HG03103 (cell line): ENCODE results near the gene KSR1.

Source experiments
- ATAC-seq: cut with Tn5 transposase; IDR thresholded peaks from one replicate; pipeline ENCODE4 v1.9.1; 2021; ENCODE audit warnings: low read depth; ENCODE audit not compliant: unreplicated experiment

KSR1 gene

GRCh38 chr17:27506348-27507218, 50.3 kb downstream of the KSR1 start:
- no peak for ATAC-seq

- no peak for ATAC-seq
These were observed 55.1 kb downstream of the KSR1 start for GRCh38 chr17:27511168-27511883.

DNA sequence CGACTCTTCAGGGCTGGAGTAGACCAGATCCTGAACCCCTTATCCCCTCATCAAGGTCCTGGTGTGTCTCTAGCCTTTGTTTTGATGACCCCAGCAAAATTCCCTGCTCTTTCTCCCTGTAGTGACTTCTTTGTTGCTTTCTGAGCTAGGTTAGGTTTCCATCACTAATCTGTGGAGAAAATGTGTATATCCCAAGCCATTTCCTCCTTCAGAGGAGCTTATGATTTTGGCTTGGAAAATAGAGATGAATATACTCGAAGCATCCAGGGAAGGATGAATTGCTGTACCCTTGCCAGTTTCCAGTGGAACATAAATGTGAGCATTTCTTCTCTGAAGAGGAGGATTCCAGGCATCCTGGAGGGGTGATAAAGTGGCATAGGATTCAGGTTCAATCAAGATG, 55.8 kb downstream of the KSR1 start:
- no peak for ATAC-seq

GRCh38 chr17:27512511-27513346, 56.5 kb downstream of the KSR1 start:
- ATAC-seq = no peak

GRCh38 chr17:27513849-27514248, 57.6 kb downstream of the KSR1 start:
- no peak for ATAC-seq

GRCh38 chr17:27514595-27515413, 58.6 kb downstream of the KSR1 start:
- ATAC-seq = no peak

DNA sequence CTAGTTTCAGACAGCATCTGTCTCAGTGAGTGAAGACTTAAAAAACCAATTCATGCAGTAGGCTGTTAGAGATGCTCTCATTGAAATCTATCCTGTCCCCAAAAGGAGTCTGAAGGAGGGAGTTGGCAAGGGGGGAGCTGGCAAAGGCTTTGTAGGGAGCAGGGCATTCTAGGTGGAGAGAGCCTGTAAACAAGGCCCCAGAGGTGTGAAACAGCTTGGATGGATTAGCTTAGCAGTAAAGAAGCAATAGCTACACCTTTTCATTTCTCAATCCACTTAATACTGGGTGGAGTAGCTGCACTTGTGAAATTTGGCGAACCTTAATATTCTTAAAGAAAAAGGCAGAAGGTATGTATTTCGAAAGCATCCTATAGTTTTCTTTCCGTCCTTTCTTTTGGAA, 61.8 kb downstream of the KSR1 start:
- ATAC-seq = no peak

- ATAC-seq = no peak
These were observed 62.6 kb downstream of the KSR1 start for GRCh38 chr17:27518545-27519521.

DNA sequence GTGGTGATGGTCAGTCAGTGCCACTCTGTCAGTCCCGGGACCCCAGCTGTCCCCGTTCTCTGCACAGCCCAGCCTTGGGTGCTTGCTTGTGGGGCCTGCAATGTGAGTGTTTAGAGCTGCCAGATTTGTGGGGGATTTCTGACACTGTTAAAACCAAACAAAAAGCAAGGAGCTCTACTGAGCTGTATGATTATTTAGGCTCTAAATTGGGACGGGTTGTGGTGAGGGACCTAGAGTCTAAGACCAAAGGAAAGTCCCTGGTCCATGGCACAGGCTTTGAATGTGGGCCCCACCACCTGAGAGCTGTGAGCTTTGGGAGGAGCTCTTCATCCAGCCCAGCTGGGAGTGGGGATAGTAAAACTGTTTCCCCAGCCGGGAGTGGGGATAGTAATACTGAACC, 63.3 kb downstream of the KSR1 start:
- no peak for ATAC-seq

- ATAC-seq = no peak
These were observed 64.4 kb downstream of the KSR1 start for GRCh38 chr17:27520491-27521185.

DNA sequence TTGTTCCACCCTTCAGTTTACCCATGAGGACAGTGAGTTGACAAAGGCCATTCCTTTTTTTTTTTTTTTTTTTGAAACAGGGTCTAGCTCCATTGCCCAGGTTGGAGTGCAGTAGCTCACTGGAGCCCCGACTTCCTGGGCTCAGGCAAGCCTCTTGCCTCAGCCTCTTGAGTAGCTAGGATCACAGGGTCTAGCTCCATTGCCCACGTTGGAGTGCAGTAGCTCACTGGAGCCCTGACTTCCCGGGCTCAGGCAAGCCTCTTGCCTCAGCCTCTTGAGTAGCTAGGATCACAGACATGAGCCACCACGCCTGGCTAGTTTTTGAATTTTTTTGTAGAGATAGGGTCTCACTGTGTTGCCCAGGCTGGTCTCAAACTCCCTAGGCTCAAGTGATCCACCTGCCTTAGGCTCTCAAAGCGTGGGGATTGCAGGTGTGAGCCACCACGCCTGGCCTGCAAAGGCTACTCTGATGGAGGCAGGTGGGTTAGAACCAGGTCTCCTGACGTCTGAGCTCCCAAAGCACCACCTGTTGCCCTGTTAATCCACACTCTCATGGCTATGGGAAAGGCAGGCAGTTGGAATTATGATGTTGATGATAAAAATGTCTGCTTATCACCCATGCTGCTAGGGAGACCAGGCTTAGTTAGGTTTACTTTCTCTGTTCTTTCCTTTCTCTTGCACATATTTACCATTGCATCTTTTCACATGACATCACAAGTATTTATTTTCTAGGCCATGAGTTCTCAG, 65.2 kb downstream of the KSR1 start:
- no peak for ATAC-seq

- ATAC-seq = no peak
These were observed 65.9 kb downstream of the KSR1 start for GRCh38 chr17:27522028-27522635.

DNA sequence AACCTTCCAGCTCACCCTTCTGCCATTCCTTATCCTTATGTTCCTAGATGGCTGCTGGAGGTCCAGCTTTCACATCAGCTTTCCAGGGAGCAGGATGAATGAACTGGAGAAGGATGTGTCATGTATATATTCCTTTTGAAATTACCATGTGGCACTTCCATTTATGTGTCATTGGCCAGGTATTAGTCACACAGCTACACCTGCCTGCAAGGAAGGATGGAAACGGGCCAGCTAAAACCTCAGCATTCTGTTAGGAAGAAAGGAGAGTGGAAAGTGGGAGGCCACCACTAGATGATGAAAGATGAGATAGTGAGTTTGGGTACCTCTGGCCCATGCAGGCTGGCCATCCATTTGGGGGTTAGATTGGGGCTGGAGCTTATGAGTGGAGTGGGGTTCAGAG, 67.5 kb downstream of the KSR1 start:
- ATAC-seq = no peak

DNA sequence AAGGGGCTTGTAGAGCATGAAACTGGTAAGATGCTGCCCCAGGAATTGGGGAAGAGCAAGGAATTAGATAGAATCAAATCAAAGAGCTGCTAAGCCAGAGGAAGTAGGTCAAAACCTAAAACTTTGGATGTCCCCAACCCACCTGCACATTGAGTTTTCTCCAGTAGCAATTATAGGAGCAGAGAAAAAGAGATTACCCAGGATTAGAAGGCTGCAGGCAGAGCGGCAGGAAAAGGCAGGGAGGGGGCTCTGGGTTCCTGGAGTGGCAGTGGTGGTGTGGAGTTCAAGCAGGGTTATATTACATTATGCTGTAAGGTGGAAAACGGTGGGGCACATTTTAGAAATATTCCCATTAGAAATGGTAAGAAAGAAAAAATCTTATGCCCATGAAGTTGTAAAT, 68.3 kb downstream of the KSR1 start:
- no peak for ATAC-seq

- no peak for ATAC-seq
These were observed 69.1 kb downstream of the KSR1 start for GRCh38 chr17:27525316-27525715.

GRCh38 chr17:27525836-27526603, 69.8 kb downstream of the KSR1 start:
- no peak for ATAC-seq

DNA sequence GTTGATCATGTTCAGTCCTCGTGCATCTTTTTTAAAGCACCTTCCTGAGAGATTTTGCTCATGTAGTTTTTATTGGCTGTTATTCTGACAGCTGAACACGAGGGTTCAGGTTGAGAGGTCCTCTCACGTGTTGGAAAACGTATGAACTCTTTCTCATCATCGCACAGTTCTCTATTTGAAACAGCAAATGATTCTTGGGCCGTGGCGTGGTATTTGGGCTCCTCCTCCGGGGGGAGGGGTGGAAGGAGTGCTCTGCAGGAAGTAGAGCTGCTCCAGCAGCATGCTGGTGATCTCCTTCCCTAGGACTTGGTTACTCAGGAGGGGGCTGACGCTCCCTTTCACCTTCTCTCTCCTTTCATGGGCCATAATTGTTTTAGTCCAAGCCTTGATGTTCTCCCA, 70.4 kb downstream of the KSR1 start:
- peak; percentile 49 for ATAC-seq
